Keratinocyte (primary cell): ENCODE measurements around the gene MALT1.
"Not testable (repeated sequence)": the region's sequence is repeated elsewhere in the genome, so short reads cannot be mapped to it uniquely, and the experiment has no call there.

Source experiments
- EZH2 ChIP-seq: IDR thresholded peaks from one replicate; pipeline ENCODE4 v1.6.1; 2012; ENCODE audit warnings: inconsistent platforms, mild to moderate bottlenecking, low read length, moderate library complexity
- TF ChIP-seq, protein P1 (sequence below), 3 experiments: IDR thresholded peaks in 1 of 3; conservative IDR thresholded peaks in 1 of 3; optimal IDR thresholded peaks in 1 of 3; 2 replicates in 2 of 3; 3 replicates in 1 of 3; pipeline versions ENCODE3 to v1.5.1; 2011; ENCODE audit warnings: low read length in 3 of 3, mild to moderate bottlenecking in 3 of 3, moderate library complexity in 2 of 3, control low read depth in 1 of 3, inconsistent platforms in 1 of 3; ENCODE audit not compliant: insufficient read depth in 2 of 3; ENCODE audit errors: extremely low read depth in 1 of 3

DNA sequence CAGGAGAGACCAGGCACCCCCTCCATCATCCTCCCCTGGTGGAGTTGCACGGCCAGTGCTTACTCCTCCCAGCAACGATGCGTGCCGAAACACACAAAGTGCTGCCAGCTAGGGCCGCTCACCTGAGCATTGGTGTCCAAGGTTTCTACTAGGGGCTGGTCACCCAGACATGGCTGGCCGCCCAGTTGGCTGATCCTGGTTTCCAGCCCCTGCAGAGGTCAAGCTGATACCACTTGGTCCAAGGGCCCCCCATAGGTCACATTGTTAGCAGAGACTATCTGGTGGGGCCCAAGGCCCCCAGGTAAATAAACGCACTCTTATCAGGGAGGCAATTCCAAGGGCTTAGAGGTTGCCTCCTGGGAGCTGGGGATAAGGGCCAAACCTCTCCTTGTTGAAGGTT is 86.1 kb downstream of the MALT1 start:
- TF ChIP-seq, protein P1, sequence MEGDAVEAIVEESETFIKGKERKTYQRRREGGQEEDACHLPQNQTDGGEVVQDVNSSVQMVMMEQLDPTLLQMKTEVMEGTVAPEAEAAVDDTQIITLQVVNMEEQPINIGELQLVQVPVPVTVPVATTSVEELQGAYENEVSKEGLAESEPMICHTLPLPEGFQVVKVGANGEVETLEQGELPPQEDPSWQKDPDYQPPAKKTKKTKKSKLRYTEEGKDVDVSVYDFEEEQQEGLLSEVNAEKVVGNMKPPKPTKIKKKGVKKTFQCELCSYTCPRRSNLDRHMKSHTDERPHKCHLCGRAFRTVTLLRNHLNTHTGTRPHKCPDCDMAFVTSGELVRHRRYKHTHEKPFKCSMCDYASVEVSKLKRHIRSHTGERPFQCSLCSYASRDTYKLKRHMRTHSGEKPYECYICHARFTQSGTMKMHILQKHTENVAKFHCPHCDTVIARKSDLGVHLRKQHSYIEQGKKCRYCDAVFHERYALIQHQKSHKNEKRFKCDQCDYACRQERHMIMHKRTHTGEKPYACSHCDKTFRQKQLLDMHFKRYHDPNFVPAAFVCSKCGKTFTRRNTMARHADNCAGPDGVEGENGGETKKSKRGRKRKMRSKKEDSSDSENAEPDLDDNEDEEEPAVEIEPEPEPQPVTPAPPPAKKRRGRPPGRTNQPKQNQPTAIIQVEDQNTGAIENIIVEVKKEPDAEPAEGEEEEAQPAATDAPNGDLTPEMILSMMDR (optimal IDR thresholded peaks at IDR 0.05 in 1 of 3, IDR thresholded peaks at IDR 0.05 in 1 of 3, conservative IDR thresholded peaks at IDR 0.05 in 1 of 3; ENCODE audit: extremely low read depth in 1 of 3, insufficient read depth in 2 of 3, low read length in 3 of 3), result not testable (repeated sequence)
- not testable (repeated sequence) for TF ChIP-seq EZH2
